PC-9 (cell line): ENCODE results near the gene SND1. TPM values are rescaled to one million over a fixed set of nuclear protein-coding genes. Genes with fewer than 3 reads are reported as not detected.

Experiments
- BruUV-seq: library from RNA; stranded (reverse); fragments of 400-500 nt; replicated peaks from 2 replicates; lab custom pipeline; 2021; lab: Mats Ljungman, UMichigan
- CTCF ChIA-PET: fragments of 300-600 bp; sonication (Branson Sonifier 250); formaldehyde crosslinking; loops from one replicate; lab custom pipeline; 2022; ENCODE audit warnings: antibody characterized with exemption; lab: Charles Lee
- POLR2A ChIA-PET: fragments of 300-600 bp; sonication (Branson Sonifier 250); formaldehyde crosslinking; loops from one replicate; lab custom pipeline; 2022; ENCODE audit warnings: antibody characterized with exemption; ENCODE audit not compliant: unreplicated experiment; lab: Charles Lee
- DNase-seq, 2 experiments: peaks; one replicate each; pipeline versions ENCODE4 v3.0.0 to v3.0.0-alpha.2; 2015 to 2022; ENCODE audit warnings: mixed read lengths in 1 of 2
- H2AFZ ChIP-seq: fragments of 200-600 bp; sonication (generic); 2 replicates; pipeline ENCODE4 v1.8.1; 2017; ENCODE audit warnings: antibody characterized with exemption
- H3F3A ChIP-seq: fragments of 200-600 bp; sonication (generic); 2 replicates; pipeline ENCODE4 v1.8.1; 2017; ENCODE audit warnings: antibody characterized with exemption, mild to moderate bottlenecking, low read depth; ENCODE audit not compliant: insufficient read depth
- H3K27ac ChIP-seq: fragments of 200-600 bp; sonication (generic); 2 replicates; pipeline ENCODE4 v1.6.1; 2016; ENCODE audit warnings: mixed run types
- H3K27me3 ChIP-seq: fragments of 200-600 bp; sonication (generic); 2 replicates; pipeline ENCODE4 v1.6.1; 2016; ENCODE audit warnings: low read depth, mixed run types; ENCODE audit not compliant: insufficient read depth
- H3K36me3 ChIP-seq: fragments of 200-600 bp; sonication (generic); 2 replicates; pipeline ENCODE4 v1.6.1; 2016; ENCODE audit warnings: low read depth, mixed run types
- H3K4me1 ChIP-seq: fragments of 200-600 bp; sonication (generic); replicated peaks from 2 replicates; pipeline ENCODE4 v1.6.1; 2016; ENCODE audit warnings: mixed run types; ENCODE audit not compliant: insufficient read depth
- H3K4me2 ChIP-seq: fragments of 200-600 bp; sonication (generic); 2 replicates; pipeline ENCODE4 v1.6.1; 2017; ENCODE audit warnings: mixed run types
- H3K4me3 ChIP-seq: fragments of 200-600 bp; sonication (generic); 2 replicates; pipeline ENCODE4 v1.6.1; 2016; ENCODE audit warnings: mixed run types
- H3K79me2 ChIP-seq: fragments of 200-600 bp; sonication (generic); 2 replicates; pipeline ENCODE4 v1.6.1; 2017; ENCODE audit warnings: low read depth, mixed run types
- H3K9me2 ChIP-seq: fragments of 200-600 bp; sonication (generic); 2 replicates; pipeline ENCODE4 v1.8.1; 2017; ENCODE audit warnings: mild to moderate bottlenecking; ENCODE audit not compliant: insufficient read depth
- H3K9me3 ChIP-seq: fragments of 200-600 bp; sonication (generic); 2 replicates; pipeline ENCODE4 v1.8.1; 2016; ENCODE audit warnings: low read depth; ENCODE audit not compliant: insufficient read depth
- H4K20me1 ChIP-seq: fragments of 200-600 bp; sonication (generic); 2 replicates; pipeline ENCODE4 v1.8.1; 2017; ENCODE audit not compliant: insufficient read depth
- CTCF ChIP-seq: fragments of 200-600 bp; sonication (generic); conservative IDR thresholded peaks from 2 replicates; pipeline ENCODE4 v1.6.1; 2017; ENCODE audit warnings: mixed run types, antibody characterized with exemption, mild to moderate bottlenecking, moderate library complexity
- EZH2 ChIP-seq: fragments of 200-600 bp; sonication (generic); IDR thresholded peaks from 2 replicates; pipeline ENCODE4 v1.8.0; 2017; ENCODE audit warnings: antibody characterized with exemption, low read depth
- intact Hi-C: fragments of 100-400 bp; cut with micrococcal nuclease; formaldehyde crosslinking; loops from one replicate; pipeline ENCODE4 v1.10.0; 2022; ENCODE audit not compliant: unreplicated experiment
- total RNA-seq: library from RNA; stranded (reverse); gene quantifications from 2 replicates; pipeline ENCODE4 v1.2.3, GENCODE V29; 2021

Gene SND1
- total RNA-seq, 1 experiment from 2014 or later, result 273 TPM

- ChIA-PET POLR2A (interaction anchor here (0.7 kb wide), 1 partner anchor 511 kb away, joined by 15 read pairs; no protein-coding TSS in a partner anchor), CTCF (no interaction called here)
- Histone ChIP-seq H3K9me2 (no peaks in the 10 kb centered on the region), H2AFZ (no peak overlapping the region), H3K9me3 (no peaks in the 10 kb centered on the region), H3K27me3 (no peaks in the 10 kb centered on the region), H3K36me3 (no peaks in the 10 kb centered on the region), H4K20me1 (no peaks in the 10 kb centered on the region), H3K4me1 (no peaks in the 10 kb centered on the region), H3K4me2 (no peak overlapping the region), H3K79me2 (no peaks in the 10 kb centered on the region), H3K27ac (no peak overlapping the region), H3K4me3 (no peak overlapping the region), H3F3A (no peaks in the 10 kb centered on the region)
- DNase-seq, result no peak
- no TSS peak for BruUV-seq
- intact Hi-C loops, result no loop called here
- no peak for TF ChIP-seq CTCF
- no peak for TF ChIP-seq EZH2
Measured at GRCh38 chr7:127996253-127997071, 344.5 kb downstream of the SND1 start.

- no peaks in the 10 kb centered on the region for H3K9me2 ChIP-seq
- no peaks in the 10 kb centered on the region for H3K36me3 ChIP-seq
- intact Hi-C loops, result no loop called here
- H4K20me1 ChIP-seq, result no peaks in the 10 kb centered on the region
- H3K4me1 ChIP-seq, result no peaks in the 10 kb centered on the region
- TF ChIP-seq CTCF (no peak), EZH2 (no peak)
- CTCF ChIA-PET, result no interaction called here
- H3K9me3 ChIP-seq, result no peaks in the 10 kb centered on the region
- no TSS peak for BruUV-seq
- H3K4me2 ChIP-seq, result no peak overlapping the region
- H2AFZ ChIP-seq, result no peak overlapping the region
- H3K27me3 ChIP-seq, result no peaks in the 10 kb centered on the region
- H3K79me2 ChIP-seq, result no peaks in the 10 kb centered on the region
- H3F3A ChIP-seq, result no peaks in the 10 kb centered on the region
- no peak for DNase-seq
- H3K4me3 ChIP-seq, result no peak overlapping the region
- POLR2A ChIA-PET, result no interaction called here
- no peak overlapping the region for H3K27ac ChIP-seq
Measured at GRCh38 chr7:127997226-127997922, 345.4 kb downstream of the SND1 start.

GRCh38 chr7:127998671-127999070 lies 346.7 kb downstream of the SND1 start:
- ChIA-PET CTCF (no interaction called here), POLR2A (no interaction called here)
- intact Hi-C loops, result no loop called here
- H3K4me2 ChIP-seq, result no peak overlapping the region
- H4K20me1 ChIP-seq, result no peaks in the 10 kb centered on the region
- no peaks in the 10 kb centered on the region for H3K9me2 ChIP-seq
- no peaks in the 10 kb centered on the region for H3K79me2 ChIP-seq
- no peaks in the 10 kb centered on the region for H3K36me3 ChIP-seq
- TF ChIP-seq EZH2 (no peak), CTCF (no peak)
- no peaks in the 10 kb centered on the region for H3F3A ChIP-seq
- no peak for DNase-seq
- H3K4me1 ChIP-seq, result no peaks in the 10 kb centered on the region
- H3K27ac ChIP-seq, result no peak overlapping the region
- H2AFZ ChIP-seq, result no peak overlapping the region
- no peak overlapping the region for H3K4me3 ChIP-seq
- no peaks in the 10 kb centered on the region for H3K9me3 ChIP-seq
- H3K27me3 ChIP-seq, result no peaks in the 10 kb centered on the region
- BruUV-seq, result no TSS peak
